Measurements from ENCODE around the gene APLP1.

The APLP1 gene

DNA sequence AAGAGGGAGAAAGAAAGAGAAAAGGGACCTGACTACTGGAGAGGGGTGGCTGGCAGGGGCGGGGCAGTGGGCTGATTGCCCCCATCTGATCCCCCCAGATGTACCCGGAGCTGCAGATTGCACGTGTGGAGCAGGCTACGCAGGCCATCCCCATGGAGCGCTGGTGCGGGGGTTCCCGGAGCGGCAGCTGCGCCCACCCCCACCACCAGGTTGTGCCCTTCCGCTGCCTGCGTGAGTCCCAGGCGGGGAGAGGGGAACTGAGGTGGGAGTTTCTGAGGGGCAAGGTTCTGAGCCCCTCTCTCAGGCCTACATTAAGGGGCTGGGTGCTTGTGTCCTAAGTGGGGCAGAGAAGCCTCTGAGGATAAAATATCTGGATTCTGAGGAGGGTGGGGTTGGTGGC lies 2.4 kb downstream of the APLP1 start:
- H3K4me3 ChIP-seq (ENCODE audit: control insufficient read depth, low read depth, low read length) = no peak overlapping the region

DNA sequence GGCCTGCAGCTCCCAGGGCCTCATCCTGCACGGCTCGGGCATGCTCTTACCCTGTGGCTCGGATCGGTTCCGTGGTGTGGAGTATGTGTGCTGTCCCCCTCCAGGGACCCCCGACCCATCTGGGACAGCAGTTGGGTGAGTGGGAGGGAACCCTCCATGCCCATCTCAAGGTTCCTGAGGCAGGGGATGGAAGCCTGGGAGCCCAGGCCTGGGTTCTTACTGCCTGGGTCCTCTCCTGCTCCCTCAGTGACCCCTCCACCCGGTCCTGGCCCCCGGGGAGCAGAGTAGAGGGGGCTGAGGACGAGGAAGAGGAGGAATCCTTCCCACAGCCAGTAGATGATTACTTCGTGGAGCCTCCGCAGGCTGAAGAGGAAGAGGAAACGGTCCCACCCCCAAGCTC lies 3.2 kb downstream of the APLP1 start:
- no peak overlapping the region for H3K4me3 ChIP-seq (ENCODE audit: control insufficient read depth, low read depth, low read length)
- no peak for DNase-seq (ENCODE audit: low read depth)
- TF ChIP-seq, protein P1, sequence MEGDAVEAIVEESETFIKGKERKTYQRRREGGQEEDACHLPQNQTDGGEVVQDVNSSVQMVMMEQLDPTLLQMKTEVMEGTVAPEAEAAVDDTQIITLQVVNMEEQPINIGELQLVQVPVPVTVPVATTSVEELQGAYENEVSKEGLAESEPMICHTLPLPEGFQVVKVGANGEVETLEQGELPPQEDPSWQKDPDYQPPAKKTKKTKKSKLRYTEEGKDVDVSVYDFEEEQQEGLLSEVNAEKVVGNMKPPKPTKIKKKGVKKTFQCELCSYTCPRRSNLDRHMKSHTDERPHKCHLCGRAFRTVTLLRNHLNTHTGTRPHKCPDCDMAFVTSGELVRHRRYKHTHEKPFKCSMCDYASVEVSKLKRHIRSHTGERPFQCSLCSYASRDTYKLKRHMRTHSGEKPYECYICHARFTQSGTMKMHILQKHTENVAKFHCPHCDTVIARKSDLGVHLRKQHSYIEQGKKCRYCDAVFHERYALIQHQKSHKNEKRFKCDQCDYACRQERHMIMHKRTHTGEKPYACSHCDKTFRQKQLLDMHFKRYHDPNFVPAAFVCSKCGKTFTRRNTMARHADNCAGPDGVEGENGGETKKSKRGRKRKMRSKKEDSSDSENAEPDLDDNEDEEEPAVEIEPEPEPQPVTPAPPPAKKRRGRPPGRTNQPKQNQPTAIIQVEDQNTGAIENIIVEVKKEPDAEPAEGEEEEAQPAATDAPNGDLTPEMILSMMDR (conservative IDR thresholded peaks at IDR 0.05; ENCODE audit: control insufficient read depth, insufficient read depth, low read depth, low read length) = no peak

More for the DNA sequence above, 2.4 kb downstream of the APLP1 start:
- TF ChIP-seq, protein P1 (conservative IDR thresholded peaks at IDR 0.05; ENCODE audit: control insufficient read depth, insufficient read depth, low read depth, low read length) = no peak
- DNase-seq (ENCODE audit: low read depth) = no peak

DNA sequence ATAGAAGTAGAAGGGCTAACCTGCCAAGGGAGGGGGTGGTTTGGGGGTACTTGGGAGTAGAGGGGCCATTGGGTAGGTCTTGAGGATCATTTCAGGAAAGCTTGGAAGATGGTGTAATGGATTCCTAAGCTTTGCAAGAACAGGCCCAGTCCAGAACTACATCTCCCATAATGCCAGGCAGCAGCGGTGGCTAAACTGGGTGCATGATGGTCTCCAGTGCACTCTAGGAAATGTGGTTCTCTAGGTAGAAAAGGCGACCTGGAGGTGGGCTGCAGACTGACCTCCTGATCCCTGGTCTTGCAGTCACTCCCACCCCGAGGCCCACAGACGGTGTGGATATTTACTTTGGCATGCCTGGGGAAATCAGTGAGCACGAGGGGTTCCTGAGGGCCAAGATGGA lies 3.8 kb downstream of the APLP1 start:
- TF ChIP-seq, protein P1 (conservative IDR thresholded peaks at IDR 0.05; ENCODE audit: control insufficient read depth, insufficient read depth, low read depth, low read length) = no peak
- no peak for DNase-seq (ENCODE audit: low read depth)
- no peak overlapping the region for H3K4me3 ChIP-seq (ENCODE audit: control insufficient read depth, low read depth, low read length)

DNA sequence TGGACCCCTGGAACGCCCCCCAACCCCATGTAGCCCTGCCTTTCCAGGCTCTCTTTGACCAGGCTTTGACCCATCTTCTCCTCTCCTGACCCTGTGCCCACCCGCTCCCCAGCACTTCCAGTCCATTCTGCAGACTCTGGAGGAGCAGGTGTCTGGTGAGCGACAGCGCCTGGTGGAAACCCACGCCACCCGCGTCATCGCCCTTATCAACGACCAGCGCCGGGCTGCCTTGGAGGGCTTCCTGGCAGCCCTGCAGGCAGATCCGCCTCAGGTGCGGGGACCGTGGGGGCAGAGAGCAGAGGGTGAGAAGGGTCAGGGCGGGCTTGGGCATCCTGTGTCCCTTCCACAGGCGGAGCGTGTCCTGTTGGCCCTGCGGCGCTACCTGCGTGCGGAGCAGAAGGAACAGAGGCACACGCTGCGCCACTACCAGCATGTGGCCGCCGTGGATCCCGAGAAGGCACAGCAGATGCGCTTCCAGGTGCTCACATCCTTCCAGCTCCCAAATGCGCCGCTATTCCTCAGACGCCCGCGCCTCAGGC lies 6.1 kb downstream of the APLP1 start:
- no peak for DNase-seq (ENCODE audit: low read depth)
- TF ChIP-seq, protein P1 (conservative IDR thresholded peaks at IDR 0.05; ENCODE audit: control insufficient read depth, insufficient read depth, low read depth, low read length) = no peak
- no peak overlapping the region for H3K4me3 ChIP-seq (ENCODE audit: control insufficient read depth, low read depth, low read length)

DNA sequence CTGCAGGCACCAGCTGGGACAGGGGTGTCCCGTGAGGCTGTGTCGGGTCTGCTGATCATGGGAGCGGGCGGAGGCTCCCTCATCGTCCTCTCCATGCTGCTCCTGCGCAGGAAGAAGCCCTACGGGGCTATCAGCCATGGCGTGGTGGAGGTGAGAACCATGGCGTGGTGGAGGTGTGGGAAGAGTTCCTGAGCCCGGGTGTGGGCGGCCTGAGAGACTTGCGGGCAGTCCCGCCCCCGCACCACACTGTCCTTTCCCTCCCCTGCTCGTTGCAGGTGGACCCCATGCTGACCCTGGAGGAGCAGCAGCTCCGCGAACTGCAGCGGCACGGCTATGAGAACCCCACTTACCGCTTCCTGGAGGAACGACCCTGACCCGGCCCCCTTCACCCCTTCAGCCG lies 10.7 kb downstream of the APLP1 start:
- H3K4me3 ChIP-seq (ENCODE audit: control insufficient read depth, low read depth, low read length) = no peak overlapping the region
- TF ChIP-seq, protein P1 (conservative IDR thresholded peaks at IDR 0.05; ENCODE audit: control insufficient read depth, insufficient read depth, low read depth, low read length) = no peak
- DNase-seq (ENCODE audit: low read depth) = no peak

DNA sequence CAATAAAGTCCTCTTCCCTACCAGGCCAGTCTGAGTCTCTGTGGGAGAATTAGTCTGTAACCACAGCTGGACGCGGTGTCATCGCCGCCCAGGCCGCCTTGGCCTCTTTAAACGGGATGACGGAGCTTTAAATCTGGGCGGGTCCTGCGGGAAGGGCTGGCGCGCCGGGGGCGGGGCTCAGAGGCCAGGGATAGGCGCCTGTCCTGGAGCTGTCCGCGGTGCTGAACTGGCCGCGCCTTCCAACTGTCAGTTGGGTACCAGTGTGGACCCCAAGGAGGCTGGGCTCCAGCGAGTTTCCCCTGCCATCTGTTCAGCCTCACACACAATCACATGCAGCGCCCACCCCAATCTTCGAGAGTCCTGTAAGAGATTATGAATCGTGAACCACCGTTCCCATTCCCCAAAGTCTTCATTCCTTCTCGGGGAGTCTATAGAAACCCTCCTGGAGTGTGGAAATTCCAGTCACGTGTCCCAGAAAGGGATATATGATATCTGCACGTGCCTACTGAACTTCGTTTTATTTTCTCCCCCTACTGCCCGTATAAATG lies 11.5 kb downstream of the APLP1 start:
- TF ChIP-seq, protein P1 (conservative IDR thresholded peaks at IDR 0.05; ENCODE audit: control insufficient read depth, insufficient read depth, low read depth, low read length) = no peak
- DNase-seq (ENCODE audit: low read depth) = peak; percentile 89

More for the DNA sequence above, 11.5 kb downstream of the APLP1 start:
- H3K4me3 ChIP-seq (ENCODE audit: control insufficient read depth, low read depth, low read length) = no peak overlapping the region

Measured in fibroblast of mammary gland (primary cell).